NCI-H510A treated with DMSO at 0.1 percent for 48 hours (cell line): ENCODE measurements around the gene ARHGEF28.

ENCODE experiments used
- DNase-seq: peaks from one replicate; lab custom pipeline; 2025; lab: John Stamatoyannopoulos, UW

Gene ARHGEF28

GRCh38 chr5:73745836-73746235 is 119.8 kb downstream of the ARHGEF28 start:
- DNase-seq: no peak

DNA sequence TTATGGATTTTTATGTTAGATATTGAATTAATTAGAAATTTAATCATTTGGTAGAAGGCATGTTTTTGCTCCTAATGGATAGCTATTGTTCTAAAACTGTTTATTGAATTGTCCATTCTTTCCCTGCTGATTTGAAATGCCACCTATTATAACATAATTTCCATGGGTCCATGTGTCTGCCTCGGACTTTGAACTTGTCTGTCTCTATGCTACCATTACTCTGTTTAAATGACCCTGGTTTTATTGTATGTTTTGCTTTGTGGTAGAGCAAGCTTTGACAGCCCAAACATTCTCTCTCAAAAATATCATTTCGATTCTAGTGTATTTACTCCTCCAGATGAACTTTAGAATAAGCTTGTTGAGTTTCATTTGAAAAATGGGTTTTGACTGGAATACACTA is 120.6 kb downstream of the ARHGEF28 start:
- no peak for DNase-seq

- no peak for DNase-seq
These were observed 121.8 kb downstream of the ARHGEF28 start for GRCh38 chr5:73747696-73748380.

DNA sequence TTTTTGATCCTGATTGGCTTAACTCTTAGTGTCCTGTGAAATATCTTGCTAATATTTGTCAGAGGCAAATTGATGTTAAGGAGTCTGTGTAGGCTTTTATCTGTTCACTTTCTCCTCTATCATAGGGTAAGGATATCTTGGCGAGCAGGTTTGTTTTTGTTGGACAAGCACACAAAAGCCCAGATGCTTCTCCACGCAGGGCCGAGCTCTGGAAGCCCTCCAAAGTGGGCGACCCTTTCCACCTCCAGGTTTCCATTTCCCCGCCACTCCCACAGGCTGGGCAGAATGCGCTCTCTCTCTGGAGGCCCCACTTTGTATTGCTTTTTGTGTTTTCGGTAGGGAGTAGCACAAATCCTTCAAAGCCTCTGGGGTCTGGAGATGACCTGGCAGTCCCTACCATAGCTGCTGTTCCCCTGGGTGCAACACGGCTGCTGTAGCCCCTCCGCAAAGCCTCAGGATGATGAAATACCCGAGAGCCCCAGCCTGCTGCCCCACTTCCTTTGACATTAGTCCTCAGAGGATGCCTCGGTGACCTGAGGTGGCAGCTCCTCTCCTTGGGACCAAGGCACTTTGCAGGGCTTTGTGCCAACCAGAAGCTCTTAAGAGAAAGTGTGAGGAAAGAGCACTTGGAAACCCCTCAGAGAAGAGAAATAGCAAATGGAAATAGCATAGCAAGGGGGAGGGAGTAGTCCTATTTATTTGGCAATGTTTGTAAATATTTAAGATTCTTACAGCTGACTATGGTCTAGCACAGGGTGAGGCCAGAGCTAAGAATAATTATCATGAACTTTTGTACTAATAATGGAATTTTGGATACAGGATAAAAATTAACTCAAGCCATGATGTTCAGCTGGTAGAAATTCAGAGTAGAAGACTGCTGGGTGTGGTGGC is 122.8 kb downstream of the ARHGEF28 start:
- no peak for DNase-seq

- no peak for DNase-seq
These were observed 123.7 kb downstream of the ARHGEF28 start for GRCh38 chr5:73749485-73750270.

DNA sequence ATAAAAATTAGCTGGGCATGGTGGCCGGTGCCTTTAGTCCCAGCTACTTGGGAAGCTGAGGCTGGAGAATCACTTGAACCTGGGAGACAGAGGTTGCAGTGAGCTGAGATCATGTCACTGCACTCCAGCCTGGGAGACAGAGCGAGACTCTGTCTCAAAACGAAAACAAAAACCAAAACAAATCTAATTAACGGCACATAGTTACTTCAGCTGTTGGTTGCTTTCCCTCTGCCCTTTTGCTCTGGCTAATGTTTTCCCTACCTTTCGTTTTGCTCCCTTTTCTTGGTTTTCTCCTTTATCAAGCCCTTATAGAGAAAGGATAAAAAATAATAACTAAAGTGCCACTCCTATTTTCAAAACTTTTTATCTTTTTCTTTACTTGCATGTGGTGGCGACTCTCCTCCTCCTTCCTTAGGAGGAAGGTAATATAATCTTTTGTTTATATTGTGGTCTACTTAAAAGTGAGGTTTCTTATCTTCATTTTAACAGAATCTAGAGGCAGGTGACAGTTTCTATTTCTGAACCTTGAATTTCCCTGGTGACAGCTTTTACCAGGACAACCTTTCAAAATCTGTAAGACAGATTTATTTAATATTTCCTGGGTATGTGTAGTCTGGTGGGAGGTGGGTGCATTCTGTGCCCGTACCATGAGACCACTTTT is 125.4 kb downstream of the ARHGEF28 start:
- no peak for DNase-seq

GRCh38 chr5:73754254-73754653 is 128.3 kb downstream of the ARHGEF28 start:
- no peak for DNase-seq

DNA sequence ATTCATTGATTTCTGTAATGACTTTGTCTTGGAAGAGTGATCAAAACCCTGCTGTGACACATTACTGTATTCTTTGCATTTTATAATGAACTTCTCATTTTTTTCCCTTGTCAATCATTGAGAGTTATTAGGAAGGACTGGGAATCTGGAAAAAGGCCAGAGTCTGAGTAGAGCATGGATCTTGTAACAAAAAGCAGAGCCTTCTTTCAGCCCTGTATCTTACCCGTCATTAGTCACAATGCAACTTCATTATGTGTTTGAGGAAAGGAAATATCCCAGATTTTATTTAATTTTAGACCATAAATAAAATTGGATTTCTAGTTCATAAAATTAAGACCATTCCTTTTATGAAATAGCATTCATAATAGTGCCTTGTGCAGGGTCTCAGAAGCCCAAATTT is 131.4 kb downstream of the ARHGEF28 start:
- DNase-seq: no peak

GRCh38 chr5:73759771-73760170 is 133.8 kb downstream of the ARHGEF28 start:
- peak; percentile 19 for DNase-seq

GRCh38 chr5:73763300-73764032 is 137.5 kb downstream of the ARHGEF28 start:
- no peak for DNase-seq

GRCh38 chr5:73764586-73764985 is 138.6 kb downstream of the ARHGEF28 start:
- DNase-seq: no peak

DNA sequence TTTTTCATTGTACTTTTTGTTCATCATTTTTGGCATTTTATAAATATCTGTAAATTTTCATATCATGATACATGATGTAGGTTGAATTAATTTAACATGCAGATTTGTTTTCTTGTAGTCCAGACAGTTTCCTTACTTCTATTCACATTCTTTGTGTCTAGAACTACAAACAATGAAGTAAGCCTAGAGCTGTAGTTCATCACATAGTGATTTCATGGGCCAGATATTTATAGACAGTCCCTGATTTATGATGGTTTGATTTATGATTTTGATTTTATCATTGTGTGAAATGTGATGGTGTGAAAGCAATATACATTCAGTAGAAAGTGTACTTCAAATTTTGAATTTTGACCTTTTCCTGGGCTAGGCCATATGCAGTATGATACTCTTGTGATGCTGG is 139.0 kb downstream of the ARHGEF28 start:
- DNase-seq: no peak

DNA sequence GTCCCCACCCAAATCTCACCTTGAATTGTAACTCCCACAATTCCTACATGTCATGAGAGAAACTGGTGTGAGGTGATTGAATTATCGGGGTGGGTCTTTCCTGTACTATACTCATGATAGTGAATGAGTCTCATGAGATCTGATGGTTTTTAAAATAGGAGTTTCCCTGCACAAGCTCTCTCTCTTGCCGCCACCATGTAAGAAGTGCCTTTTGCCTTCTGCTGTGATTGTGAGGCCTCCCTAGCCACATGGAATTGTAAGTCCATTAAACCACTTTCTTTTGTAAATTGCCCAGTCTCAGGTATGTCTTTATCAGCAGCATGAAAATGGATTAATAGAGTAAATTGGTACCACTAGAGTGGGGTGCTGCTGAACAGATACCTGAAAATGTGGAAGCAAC is 140.9 kb downstream of the ARHGEF28 start:
- no peak for DNase-seq

- peak; percentile 19 for DNase-seq
These were observed 144.4 kb downstream of the ARHGEF28 start for GRCh38 chr5:73770172-73771025.

DNA sequence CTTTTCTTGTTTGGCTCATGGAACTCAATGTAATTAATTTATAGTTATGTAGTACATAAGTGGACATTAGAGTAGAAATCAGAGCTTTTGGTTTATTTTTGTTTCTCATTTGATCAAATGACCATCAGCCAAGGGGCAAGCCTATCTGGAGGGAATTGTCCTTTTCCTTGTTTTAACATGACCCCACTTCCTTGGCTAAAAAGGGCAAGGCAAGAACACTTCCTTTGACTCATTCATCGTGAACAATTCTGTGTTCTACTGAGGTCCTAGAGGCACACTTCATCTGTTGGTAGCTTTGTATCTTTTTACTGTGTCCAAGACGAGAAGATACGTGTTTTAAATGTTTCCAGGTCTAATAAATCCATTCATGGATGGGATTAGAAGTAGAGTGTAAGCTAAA is 148.9 kb downstream of the ARHGEF28 start:
- DNase-seq: no peak

DNA sequence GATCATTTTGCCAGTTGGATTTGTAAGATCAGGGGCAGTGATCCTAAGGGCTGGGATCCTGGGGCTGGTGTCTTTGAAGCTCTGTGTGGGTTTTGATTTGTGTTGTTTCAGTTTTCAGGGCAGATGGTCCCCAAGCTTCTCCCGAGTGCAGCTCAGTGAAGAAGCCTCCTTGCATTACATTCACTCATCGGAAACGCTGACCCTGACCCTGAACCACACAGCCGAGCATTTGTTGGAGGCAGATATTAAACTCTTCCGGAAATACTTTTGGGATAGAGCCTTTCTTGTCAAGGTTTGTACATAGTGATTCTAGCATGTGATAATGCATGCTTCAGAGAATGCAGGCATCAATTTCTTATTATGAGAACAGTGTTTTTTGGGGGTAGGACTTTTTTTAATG is 150.4 kb downstream of the ARHGEF28 start:
- DNase-seq: no peak

DNA sequence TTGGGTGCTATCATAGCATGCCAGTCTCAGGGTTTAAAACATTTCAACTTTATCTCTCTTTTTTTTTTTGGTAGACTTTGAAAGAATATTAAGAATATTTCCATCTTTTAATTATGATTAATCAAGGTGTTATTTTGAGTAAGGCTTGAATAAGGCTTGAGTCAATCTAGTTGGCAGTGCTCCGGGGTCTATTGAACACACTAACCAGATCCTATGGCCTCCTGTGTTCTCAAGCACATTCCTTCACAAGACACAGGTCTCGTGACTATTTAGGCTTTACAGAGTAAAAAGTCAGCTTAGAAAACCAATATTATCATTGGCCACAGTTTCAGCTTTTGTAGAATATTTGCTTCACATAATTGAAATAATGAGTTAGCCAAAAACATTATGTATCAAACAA is 151.2 kb downstream of the ARHGEF28 start:
- no peak for DNase-seq

GRCh38 chr5:73780302-73781080 is 154.5 kb downstream of the ARHGEF28 start:
- no peak for DNase-seq

GRCh38 chr5:73781107-73781768 is 155.2 kb downstream of the ARHGEF28 start:
- DNase-seq: no peak
